ENCODE data around the gene MCEMP1.

DNA sequence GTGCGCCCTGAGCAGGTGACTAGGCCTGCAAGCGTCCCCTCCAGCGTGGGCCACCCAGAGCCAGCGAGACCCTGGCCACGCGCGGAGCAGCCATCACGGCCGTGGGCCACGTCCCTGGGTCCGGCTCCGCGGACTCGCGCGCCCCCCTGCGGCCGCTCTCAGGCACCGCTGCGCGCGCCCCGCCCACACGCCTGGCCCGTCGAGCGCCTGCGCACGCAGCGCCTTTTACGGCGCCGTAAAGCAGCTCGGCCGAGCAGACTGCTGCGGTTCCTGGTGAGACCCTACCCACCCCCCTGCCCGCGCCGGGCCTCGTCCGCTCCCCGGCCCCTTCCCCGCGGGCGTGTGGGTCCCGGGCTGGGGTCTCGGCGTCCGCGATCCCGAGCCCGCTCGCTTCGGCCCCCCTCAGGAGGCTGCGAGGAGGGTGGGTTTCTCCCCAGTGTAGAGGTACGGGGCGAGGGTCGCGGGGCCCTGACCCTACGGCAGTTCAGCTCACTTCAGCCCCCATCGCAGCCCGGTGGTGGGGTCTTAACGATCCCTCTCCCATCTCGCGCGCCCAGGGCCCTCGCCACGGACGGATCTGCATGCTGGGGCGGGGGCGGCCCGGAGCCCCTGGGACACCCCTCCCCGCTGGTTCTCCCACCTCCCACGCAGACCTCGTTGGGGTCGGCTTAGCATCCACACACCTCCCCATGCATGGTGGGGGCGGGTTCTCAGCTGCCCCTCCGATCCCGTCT is 3.9 kb downstream of the MCEMP1 start, which contains the start of gene TRAPPC5:
- TF ChIP-seq, protein P1, sequence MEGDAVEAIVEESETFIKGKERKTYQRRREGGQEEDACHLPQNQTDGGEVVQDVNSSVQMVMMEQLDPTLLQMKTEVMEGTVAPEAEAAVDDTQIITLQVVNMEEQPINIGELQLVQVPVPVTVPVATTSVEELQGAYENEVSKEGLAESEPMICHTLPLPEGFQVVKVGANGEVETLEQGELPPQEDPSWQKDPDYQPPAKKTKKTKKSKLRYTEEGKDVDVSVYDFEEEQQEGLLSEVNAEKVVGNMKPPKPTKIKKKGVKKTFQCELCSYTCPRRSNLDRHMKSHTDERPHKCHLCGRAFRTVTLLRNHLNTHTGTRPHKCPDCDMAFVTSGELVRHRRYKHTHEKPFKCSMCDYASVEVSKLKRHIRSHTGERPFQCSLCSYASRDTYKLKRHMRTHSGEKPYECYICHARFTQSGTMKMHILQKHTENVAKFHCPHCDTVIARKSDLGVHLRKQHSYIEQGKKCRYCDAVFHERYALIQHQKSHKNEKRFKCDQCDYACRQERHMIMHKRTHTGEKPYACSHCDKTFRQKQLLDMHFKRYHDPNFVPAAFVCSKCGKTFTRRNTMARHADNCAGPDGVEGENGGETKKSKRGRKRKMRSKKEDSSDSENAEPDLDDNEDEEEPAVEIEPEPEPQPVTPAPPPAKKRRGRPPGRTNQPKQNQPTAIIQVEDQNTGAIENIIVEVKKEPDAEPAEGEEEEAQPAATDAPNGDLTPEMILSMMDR (IDR thresholded peaks at IDR 0.05), result peak; percentile 95 to 99 (median 97)
- TF ChIP-seq POLR2A (IDR thresholded peaks at IDR 0.05), result no peak
